GM21825 (cell line): ENCODE measurements around the gene LILRB3.
"Not testable (repeated sequence)": the region's sequence is repeated elsewhere in the genome, so short reads cannot be mapped to it uniquely, and the experiment has no call there.

Experiments used
- ATAC-seq: cut with Tn5 transposase; IDR thresholded peaks from one replicate; pipeline ENCODE4 v1.9.1; 2021; ENCODE audit warnings: mild to moderate bottlenecking, moderate library complexity; ENCODE audit not compliant: unreplicated experiment

The LILRB3 gene

DNA sequence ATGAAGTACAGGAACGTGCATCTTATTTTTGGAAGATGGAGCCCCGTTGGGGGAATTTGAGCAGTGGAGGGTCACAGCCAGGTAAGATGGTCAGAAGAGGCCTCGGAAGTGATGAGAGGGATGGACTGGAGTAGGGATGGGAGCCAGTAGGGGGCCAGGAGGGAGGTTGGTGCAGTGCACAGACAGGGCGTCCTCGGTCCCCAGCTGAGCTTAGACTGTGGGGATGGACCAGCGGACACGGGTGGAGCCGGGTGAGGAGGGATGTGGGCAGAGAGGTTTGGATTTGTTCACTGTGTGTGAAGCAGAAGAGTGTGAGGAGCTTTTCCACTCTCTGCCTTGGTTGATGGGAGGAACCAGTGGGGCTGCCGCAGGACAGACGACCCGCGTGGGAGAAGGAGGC, 11.6 kb downstream of the LILRB3 start:
- no peak for ATAC-seq

DNA sequence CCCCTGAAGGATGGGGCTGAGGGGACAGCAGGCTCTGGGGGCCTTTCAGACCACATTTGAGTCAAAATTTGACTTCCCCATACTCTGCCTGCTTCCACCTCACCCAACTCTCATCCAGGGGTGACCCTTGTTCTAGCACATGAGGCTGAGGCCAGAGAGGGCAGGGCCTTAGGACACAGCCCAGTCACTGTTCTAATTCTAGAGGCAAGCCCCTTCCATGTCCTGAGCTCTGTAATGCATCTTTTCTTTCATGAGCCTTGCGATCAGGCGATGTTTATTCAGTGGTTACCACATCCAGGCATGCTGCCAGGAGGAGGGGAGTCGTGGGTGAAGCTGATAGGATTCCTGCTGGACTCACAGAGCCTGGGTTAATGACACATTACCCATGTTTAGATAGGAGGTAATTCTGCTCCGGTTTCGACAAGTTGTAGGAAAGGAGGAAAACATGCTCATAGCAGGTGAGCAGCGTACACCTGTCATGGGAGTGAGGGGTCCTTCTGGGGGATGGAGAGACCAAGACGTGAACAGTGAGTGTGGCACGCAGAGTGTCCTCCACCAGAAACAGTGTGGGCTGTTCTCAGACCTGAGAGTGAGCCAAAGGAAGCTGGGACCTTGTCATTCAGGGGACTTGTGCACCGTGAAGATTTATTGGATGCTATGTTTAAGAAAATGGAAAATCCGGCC, 12.9 kb downstream of the LILRB3 start:
- ATAC-seq, result no peak

DNA sequence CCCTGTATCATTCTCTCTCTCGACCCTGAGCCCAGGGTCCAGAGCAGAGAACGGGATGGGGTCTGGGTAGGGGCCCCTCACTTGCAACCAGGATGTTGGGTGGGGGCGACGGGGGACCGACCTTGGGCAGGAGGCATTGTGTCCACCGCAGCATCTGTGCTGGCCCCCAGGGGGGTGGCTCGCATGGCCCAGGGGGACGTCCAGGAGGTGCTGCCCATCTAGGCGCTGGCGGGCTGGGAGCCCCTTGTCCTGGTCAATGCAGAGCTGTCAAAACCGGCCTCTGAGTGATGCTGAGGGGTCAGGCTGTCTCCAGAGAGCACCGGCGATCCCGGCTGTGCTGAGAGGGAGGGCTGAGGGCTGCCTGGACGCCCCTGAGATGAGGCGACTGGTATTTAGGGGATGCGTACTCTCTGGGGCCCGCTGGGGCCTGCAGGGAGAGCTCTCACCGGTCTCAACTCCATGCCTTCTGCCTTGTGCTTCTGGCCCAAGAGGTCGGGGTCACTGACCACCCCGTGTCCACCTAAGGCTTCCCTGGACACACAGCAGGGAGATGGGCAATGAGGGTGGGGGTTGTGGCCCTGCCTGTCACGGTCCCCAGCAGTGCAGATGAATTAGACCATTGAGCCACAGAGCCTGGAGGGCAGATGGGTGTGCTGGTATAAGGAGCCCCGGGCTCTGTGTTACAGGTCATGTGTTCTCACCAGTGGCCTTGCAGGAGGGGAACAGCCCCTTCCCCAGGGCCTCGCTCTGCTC, 13.6 kb downstream of the LILRB3 start:
- ATAC-seq, result no peak

DNA sequence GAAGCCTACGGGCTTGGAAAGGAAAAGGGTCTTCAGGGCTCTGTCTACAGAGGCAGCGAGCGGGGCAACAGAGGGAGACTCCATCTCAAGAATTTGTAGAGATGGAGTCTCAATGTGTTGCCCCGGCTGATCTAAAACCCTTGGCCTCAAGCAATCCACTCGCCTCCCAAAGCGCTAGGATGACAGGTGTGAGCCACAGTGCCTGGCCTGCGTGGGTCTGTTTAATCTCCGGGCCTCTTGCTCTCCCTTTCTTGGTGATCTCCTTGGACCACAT, 14.1 kb downstream of the LILRB3 start:
- no peak for ATAC-seq

DNA sequence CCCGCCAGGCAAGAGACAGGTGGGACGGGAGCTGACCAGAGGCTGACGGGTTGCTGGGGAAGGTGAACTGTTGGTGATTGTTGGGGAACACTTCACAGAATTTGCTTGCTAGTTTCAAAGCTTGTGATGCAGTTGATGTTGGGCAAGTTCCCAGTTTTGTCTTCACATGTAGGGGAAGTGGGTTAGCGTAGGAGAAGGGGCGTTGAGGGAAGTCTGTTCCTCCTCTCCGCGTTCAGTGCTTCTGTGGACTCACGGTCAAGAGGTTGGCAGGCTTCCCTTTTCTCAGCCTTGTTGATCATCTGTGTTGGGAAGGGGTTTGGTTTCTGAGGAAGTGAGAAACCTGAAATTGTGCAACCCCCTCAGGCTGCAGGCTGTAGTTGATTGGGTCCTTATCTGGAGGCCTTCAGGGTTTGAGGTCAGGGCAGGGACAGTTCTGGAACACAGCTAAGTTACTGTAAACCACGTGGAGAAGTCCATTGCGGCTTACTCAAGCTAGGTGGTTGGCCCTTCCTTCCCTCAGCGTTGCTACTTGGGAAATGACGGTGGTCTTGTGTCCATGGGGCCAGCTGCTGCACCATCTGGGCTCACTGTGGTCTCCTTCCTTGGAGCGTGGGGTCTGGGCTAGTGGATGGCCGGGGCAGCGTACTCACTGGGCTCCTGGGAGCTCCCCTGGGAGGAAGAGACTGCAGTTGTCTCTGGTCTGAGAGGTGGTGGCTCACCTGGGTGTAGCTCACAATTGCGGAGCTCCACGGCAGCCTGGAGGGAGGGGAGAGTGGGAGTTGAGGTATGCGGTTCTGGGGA, 14.6 kb downstream of the LILRB3 start:
- ATAC-seq, result peak; percentile 27

DNA sequence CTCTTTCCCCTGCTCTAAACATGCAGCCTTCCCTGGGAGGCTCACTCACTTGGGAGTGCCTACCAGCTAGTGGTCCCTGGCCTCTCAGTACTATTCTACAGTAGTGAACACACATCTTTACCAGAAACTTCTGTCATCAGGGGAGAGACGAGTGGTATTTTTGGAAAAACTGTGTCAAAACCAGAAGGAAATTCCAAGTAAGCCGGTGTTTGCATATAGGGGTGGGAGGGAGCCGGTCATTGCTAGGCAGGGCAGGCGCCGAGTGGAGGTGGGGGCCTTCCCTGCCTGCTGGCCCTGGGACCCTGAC, 15.2 kb downstream of the LILRB3 start:
- ATAC-seq, result no peak

DNA sequence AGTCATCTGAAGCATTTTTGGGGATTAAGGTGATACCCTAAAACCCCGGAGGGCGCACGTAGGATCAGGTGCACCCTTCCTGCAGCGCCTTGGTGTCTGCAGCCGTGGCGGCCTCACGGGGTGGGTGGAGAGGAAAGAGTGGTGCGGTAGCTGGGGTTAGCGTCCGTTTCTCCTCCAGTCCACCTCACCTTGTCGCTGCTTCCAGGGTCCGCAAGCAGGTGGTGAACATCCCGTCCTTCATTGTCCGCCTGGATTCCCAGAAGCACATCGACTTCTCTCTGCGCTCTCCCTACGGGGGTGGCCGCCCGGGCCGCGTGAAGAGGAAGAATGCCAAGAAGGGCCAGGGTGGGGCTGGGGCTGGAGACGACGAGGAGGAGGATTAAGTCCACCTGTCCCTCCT, 15.6 kb downstream of the LILRB3 start:
- not testable (repeated sequence) for ATAC-seq

DNA sequence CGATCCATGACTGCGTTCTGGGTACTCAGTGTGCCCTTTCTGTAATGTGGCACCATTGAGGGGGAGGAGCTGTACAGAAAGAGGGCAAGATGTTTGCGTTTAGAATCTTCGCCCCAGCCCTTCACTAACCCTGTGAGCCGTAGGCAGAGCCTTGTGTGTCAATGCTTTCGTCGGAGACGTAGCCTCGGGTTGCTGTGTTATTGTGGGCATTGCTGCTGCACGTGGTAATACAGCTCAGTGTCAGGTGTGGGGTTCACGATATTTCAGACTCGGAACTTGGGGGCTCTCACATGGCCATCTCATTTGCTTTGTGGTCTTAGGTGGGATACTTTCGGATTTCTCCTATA, 16.0 kb downstream of the LILRB3 start:
- ATAC-seq, result no peak

DNA sequence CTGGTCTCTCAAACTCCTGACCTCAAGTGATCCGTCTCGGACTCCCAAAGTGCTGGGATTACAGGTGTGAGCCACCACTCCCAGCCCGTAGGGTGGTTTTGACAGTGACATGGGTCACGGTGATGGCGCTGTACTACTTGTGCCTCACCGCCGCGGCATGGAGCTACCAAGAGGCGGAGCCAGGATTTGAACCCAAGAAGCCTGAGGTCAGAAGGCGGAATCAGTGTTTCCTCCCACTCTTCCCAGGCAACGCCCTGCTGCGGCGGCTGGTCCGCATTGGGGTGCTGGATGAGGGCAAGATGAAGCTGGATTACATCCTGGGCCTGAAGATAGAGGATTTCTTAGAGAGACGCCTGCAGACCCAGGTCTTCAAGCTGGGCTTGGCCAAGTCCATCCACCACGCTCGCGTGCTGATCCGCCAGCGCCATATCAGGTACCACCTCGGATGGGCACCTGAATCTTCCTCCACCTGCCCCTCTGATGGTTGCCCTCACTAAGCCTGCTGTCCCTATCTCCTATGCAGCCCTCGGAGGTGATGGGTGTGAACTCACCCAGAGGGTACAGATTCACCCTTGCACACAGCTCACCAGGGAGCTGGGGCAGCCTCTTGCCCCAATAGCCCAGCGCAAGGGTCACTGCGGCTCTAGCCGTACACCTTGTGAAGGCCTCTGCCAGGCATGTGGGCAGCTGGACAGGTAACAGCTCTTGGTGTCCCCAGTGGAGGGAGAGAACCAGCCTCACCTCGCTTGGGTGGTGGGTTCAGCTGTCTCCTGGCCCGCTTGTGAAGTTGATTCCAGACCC, 16.6 kb downstream of the LILRB3 start:
- no peak for ATAC-seq

DNA sequence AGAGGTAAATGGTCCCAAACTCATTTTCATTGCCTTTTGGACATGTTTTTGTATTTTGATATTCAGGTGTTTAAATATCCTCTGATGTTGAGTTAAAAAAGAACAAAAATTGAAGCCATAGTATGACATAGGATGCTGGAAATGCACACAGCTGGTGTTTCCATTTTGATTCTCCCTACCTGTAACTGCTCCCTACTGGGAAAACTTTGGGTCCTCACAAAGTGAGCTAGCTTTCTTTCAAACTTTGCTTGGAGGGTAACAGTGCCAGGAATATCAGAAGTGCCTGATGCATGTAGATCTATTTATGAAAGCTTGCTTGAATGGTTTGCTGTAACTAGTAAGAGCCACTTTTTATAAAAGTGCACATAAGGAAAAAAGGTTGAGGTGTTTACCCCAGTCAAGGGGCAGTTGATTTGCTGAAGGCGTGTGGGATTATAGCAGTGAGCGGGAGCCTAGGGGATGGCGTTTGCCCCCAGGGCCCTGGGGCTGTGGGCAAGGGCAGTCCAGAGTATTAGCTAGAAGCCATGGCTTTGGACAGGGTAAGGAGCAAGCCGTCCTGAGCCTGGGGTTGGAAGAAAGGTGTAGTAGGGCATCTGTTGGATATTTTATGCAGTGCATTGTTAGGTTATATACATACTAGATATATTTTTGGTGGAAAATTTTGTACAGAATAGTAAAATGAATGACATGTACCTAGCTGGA, 17.9 kb downstream of the LILRB3 start:
- no peak for ATAC-seq

DNA sequence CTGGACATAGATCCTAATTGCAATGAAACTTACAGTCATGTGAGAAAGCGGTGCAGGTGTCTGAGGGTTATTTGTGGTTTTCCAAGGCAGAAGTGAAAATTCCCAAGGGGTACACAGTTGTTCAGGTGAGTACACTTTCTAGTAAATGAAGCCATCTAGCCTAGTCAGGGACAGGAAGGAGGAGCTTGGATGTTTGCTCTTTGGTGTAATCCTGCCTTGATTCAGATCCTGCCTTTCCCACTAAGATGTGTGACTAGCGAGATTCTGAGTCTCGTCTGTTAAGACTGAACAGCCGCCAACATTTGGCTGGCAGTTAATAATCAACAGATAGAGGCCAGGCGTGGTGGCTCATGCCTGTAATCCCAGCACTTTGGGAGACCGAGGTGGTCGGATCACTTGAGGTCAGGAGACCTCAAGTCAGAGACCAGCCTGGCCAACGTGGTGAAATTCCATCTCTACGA, 19.6 kb downstream of the LILRB3 start:
- no peak for ATAC-seq

DNA sequence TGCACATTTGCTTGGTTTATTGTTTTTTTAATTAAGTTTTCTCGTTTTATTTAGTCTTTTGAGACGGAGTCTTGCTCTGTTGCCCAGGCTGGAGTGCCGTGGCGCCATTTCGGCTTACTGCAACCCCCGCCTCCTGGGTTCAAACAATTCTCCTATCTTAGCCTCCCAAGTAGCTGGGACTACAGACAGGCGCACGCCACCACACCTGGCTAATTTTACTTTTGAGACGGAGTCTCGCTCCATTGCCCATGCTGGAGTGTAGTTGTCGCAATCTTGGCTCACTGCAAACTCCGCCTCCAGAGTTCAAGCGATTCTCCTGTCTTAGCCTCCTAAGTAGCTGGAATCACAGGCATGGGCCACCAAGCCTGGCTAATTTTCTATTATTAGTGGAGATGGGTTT, 20.8 kb downstream of the LILRB3 start:
- no peak for ATAC-seq

DNA sequence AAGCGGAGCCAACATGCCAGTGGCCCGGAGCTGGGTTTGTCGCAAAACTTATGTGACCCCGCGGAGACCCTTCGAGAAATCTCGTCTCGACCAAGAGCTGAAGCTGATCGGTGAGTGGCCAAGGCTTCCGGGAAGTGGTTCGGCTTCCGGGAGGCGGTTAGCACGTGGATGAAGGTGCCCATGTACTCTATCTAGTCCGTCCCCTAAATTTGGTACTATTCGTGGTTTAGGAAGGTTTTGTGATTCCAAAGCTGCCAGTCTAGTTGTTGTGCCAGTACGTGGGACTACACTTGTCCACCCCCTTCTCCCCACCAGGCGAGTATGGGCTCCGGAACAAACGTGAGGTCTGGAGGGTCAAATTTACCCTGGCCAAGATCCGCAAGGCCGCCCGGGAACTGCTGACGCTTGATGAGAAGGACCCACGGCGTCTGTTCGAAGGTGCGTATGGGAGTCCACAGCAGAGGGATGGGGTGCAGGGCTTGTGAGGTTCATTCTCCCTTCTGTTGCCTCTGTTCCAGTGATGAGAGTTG, 21.6 kb downstream of the LILRB3 start:
- ATAC-seq, result no peak

DNA sequence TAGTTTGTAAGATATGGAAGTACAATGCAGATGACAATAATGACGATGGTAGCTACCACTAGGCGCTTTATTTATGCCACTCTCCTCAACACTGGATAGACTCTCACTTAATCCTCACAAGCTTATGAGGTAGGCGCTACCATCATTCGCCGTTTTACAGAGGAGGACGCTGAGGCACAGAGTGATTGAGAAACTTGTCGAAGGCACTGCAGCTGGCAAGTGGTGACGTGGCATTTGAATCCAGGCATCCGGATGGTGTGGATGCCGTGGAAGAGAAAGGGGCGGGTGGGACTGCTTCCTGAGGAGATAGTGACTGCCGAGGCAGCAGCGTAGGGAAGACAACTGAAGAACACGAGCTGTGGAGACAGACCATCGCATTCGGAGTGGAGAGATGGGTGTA, 23.4 kb downstream of the LILRB3 start:
- no peak for ATAC-seq

DNA sequence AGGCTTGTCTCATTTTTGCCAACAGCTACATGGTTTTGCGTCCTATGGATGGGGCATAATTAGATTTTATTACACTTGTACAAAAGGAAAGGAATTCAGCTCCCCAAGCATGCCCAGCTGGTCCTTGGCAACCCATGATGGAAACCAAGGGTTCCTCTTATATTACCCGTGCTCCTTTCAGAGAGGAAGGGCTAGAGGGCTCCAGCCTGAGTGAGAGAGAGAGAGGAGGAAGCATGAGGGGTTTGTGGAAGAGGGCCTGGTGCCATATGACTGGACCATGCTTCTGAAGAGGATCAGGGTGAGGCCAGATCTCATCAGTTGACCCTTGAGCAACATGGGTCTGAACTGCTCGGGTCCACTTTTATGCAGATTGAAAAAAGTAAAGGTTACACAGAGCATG, 25.7 kb downstream of the LILRB3 start:
- no peak for ATAC-seq

DNA sequence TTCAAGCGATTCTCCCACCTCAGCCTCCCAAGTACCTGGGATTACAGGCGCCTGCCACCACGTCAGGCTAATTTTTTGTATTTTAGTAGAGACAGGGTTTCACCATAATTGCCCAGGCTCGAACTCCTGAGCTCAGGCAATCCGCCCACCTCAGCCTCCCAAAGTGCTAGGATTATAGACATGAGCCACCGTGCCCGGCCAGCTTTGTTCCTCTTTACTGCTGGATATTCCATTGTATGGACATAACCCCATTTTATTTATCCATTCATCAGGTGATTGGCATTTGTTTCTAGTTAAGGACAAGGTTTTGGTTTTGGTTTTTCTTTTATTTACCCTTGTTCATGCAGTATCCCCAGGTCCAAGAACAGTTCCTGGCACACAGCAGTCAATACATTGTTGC, 26.3 kb downstream of the LILRB3 start:
- ATAC-seq, result no peak

DNA sequence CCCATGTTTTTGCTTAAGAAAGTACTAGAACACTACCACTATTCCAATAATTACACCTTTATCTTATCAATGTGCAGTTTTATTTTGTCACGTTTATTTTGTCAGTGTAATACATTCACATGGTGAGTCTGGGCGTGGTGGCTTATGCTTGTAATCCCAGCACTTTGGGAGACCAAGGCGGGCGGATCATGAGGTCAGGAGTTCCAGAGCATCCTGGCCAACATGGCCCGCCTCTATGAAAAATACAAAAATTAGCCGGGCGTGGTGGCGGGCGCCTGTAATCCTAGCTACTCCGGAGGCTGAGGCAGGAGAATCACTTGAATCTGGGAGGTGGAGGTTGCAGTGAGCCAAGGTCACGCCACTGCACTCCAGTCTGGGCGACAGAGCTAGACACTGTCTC, 28.3 kb downstream of the LILRB3 start:
- ATAC-seq, result not testable (repeated sequence)

DNA sequence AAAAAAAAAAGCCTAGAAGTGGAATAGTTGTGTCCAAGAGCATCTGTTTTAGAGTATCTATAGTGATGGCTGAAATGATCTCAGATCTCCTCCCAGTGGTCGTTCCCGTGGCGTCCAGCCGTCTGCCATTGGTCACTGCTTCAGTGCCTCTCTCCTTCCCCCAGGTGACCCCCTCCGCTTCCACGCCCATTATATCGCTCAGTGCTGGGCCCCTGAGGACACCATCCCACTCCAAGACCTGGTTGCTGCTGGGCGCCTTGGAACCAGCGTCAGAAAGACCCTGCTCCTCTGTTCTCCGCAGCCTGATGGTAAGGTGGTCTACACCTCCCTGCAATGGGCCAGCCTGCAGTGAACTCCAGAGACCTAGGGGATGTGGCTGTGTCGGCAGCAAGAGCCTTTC, 29.8 kb downstream of the LILRB3 start:
- ATAC-seq, result no peak

DNA sequence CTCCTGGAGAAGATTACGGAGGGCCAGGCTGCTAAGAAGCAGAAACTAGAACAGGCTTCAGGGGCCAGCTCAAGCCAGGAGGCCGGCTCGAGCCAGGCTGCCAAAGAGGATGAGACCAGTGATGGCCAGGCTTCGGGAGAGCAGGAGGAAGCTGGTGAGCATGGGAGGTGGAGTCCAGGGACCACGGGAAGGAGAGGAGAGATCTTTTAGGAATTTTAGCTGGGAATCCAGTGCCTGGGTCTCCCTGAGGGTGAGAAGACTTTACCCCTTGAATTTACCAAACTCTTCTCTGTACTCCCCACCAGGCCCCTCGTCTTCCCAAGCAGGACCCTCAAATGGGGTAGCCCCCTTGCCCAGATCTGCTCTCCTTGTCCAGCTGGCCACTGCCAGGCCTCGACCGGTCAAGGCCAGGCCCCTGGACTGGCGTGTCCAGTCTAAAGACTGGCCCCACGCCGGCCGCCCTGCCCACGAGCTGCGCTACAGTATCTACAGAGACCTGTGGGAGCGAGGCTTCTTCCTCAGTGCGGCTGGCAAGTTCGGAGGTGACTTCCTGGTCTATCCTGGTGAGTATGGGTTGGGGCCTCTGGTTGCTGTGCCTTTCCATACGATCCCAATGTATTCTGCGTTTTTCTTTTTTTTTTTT, 30.9 kb downstream of the LILRB3 start:
- no peak for ATAC-seq
